SK-MEL-5 (cell line): ENCODE measurements around the gene PTPRF. TPM values are rescaled to one million over a fixed set of nuclear protein-coding genes. Genes with fewer than 3 reads are reported as not detected.
"Not testable (repeated sequence)": the region's sequence is repeated elsewhere in the genome, so short reads cannot be mapped to it uniquely, and the experiment has no call there.

ENCODE experiments used
- DNase-seq: peaks from one replicate; pipeline ENCODE4 v3.0.0-alpha.2; 2016; ENCODE audit warnings: low read depth, low spot score
- in situ Hi-C: cut with HindIII; loops from 2 replicates; pipeline ENCODE4 v1.10.0; 2016; ENCODE audit warnings: low sequenced_read_pairs, high pct_unique_total_duplicates, low pct_unique_long_range_greater_than_20kb
- total RNA-seq: library from RNA; depleted of rRNA; stranded (reverse); fragments of >200 nt; shearing (Covaris generic); gene quantifications from 2 replicates; pipeline ENCODE4 v1.2.3, GENCODE V29; 2014

The PTPRF gene
- total RNA-seq, 1 experiment from 2014 or later: 6.3 TPM

DNA sequence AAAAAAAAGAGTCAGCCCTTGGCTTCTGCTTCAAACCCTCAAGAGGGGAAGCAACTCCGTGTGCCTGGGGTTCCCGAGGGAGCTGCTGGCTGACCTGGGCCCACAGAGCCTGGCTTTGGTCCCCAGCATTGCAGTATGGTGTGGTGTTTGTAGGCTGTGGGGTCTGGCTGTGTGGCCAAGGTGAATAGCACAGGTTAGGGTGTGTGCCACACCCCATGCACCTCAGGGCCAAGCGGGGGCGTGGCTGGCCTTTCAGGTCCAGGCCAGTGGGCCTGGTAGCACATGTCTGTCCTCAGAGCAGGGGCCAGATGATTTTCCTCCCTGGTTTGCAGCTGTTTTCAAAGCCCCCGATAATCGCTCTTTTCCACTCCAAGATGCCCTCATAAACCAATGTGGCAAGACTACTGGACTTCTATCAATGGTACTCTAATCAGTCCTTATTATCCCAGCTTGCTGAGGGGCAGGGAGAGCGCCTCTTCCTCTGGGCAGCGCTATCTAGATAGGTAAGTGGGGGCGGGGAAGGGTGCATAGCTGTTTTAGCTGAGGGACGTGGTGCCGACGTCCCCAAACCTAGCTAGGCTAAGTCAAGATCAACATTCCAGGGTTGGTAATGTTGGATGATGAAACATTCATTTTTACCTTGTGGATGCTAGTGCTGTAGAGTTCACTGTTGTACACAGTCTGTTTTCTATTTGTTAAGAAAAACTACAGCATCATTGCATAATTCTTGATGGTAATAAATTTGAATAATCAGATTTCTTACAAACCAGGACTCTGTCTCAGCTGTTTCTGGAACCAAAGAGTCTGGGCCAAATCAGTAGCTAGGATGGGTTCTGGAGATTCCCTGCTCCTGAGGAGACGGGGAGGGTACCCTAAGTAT, 92.5 kb downstream of the PTPRF start:
- in situ Hi-C loops: no loop called here
- DNase-seq: no peak

DNA sequence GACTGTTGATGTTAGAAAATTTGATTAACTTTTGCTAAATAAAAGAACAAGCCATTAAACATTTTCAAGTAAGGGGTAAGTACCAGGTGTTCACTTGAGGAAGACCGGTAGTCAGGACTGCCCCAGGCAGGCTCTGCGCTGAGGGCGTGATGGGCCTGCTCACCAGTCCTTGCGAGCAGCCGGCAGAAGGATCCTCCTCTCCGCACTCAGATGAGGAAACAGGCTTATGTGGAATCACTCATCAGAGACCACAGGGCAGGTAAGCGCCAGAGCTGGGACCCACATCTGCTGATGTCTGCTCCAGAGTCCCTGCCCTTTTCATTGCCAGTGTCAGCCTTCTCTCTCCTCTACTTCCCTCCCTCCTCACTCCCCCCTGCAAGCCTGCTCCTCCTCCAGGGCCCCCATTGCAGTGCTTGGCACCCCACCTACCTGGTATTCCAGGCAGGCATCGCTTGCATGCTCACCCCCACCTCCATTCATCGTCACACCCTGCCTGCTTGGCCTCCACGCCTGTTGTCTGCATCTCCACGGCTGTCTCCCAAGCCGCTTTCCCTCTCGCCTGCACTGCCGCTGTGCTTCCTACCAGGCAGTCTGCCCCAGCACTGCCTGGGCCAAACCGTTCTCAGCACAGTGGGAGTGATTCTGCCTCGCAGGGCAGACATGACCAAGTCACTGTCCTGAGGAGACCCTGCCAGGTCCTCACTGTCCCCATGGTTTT, 94.5 kb downstream of the PTPRF start:
- in situ Hi-C loops: no loop called here
- DNase-seq: no peak

DNA sequence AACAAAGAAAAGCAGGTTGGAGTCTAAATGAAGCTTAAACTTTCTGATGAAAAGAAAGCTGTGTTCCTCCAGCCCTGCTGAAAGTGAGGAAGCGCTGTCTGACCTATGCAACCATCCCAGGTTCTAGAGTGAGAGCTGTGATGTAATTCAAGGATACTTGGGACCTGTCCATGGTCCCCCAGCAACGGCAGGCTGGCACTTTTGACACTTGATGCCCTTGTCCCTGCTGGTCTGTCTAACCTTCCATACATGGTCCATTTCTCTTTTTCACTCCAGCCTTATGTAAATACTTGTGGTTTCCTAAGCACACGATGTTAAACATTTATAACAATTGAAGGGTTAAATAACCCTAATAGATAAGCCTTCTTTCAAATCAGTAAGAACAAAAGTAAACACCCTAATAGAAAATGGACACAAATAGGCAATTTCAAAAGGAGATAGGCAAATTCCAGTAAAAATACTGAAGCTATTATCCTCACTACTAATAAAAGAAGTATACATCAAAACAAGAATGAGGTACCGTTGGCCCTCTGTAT, 101.5 kb downstream of the PTPRF start:
- in situ Hi-C loops: no loop called here
- DNase-seq: no peak

DNA sequence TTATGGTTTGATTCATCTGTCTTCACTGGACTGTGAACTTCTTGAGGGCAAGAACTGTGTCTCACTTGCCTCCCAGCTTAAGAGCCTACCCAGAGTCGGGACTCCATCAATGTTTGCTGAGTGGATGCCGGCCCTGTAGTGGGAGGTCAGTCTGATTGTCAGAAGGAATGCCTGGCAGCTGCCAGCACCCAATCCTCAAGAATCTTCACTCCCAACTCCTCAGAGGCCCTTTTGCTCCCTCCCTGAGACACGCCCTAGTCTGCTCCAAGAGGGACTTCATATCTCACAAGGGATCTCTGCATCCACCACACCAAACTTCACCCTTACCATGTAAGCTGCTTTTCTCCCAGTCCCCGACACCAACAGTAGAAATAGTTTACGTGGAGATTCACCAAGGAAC, 104.0 kb downstream of the PTPRF start:
- no peak for DNase-seq
- in situ Hi-C loops: no loop called here

DNA sequence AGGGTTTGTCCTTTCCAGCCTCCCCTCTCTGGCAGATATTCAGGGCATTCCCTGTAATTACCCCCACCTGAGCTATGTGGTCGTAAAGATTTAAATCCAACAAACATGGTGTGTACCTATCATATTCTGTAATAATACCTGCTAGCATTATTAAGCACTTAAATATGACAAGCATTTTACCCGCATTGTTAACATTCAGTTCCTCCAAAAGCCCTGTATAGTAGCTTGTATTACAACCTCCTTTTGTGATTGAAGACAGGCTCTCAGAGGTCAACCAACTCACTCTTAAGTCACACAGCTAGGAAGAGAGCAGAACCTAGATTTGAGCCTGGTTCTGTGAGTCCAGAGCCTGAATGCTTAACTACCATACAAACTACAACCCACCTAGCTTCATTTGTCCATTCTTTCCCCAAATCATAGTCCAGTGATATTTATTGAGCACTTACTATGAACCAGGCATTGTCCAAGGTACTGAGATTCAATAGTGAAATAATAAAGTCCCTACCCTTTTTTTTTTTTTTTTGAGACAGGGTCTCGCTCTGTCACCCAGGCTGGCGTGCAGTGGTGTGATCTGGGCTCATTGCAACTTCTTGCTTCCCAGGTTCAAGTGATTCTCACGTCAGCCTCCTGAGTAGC, 105.4 kb downstream of the PTPRF start:
- in situ Hi-C loops: no loop called here
- no peak for DNase-seq

DNA sequence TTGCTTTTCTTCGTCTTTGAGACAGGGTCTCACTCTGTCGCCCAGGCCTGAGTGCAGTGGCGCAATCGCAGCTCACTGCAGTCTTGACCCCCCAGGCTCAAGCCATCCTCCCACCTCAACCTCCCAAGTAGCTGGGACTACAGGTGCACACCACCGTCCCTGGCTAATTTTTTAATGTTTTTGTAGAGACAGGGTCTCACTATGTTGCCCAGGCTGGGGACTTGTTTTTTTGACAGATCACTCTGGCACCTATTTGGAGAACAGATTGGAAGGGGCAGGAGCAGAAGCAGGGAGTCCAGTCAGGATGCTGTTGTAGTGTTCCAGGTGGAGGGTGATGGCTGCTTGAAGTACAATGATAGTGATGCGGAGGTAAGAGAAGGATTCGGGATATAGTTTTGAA, 106.6 kb downstream of the PTPRF start:
- in situ Hi-C loops: no loop called here
- no peak for DNase-seq

DNA sequence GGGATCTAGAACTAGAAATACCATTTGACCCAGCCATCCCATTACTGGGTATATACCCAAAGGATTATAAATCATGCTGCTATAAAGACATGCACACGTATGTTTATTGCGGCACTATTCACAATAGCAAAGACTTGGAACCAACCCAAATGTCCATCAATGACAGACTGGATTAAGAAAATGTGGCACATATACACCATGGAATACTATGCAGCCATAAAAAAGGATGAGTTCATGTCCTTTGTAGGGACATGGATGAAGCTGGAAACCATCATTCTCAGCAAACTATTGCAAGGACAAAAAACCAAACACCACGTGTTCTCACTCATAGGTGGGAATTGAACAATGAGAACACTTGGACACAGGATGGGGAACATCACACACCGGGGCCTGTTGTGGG, 107.7 kb downstream of the PTPRF start:
- in situ Hi-C loops, DNase-seq: not testable (repeated sequence)

DNA sequence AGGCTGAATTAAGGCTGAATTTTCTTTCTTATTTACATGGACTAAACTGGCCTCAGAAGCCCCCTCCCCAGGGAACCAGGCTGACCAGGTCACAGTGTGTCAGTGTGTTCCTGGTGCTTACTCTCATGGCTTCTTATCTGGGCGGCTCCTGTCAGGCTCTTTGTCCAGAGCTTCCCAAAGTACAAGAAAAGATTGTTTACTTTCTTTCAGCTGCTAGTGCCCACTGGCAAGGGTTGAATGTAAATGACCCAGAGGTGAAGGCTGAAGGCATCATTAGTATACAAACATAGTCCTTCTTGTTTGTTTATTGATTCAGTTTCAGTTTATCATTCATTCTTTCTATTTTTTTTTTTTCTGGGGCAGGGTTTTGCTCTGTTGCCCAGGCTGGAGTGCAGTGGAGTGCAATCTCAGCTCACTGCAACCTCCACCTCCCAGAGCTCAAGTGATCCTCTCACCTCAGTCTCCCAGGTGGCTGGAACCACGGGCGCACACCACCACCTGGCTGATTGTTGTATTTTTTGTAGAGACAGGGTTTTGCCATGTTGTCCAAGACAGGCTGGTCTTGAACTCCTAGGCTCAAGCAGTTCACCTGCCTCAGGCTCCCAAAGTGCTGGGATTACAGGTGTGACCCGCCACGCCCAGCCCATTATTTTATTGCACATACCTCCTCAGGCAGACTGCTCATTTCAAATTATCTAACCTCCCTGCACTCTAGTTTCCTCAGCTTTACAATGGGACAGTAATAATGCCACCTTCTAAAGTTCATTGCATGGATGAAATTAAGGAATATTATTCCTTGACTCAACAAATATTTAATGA, 109.5 kb downstream of the PTPRF start:
- in situ Hi-C loops: no loop called here
- DNase-seq: no peak

DNA sequence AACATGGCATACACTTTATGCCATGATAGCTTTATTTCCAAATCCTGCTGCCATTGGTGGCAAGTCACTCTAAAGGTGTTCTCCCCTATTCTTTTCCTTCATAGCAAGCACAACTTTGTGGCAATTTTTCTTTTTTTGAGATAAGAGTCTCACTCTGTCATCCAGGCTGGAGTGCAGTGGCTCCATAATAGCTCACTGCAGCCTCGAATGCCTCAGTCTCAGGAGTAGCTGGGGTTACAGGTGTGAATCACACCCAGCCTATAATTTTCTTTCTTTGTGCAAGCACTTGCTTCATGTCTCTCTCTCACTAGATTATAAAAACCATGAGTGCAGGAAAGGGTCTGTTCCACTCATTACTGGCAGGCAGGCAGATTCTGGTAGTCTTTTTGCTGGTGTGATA, 113.9 kb downstream of the PTPRF start:
- in situ Hi-C loops: no loop called here
- DNase-seq: no peak

DNA sequence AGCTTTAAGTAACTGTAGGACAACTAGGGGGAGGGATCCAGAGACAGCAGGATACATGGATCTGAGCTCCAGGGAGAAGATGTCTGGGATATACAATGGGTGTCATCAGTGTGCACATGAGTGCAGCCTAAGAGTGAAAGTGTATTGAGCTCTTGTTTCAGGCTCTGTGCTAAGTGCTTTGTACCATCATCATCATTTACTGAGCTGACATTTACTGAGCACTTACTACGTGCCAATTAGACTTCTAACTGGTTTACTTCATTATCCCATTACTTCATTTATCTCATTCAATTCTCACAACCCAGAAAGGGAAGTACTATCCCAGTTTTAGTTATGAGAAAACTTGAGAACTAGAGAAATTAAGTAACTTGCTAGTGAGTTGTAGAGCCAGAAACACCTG, 114.8 kb downstream of the PTPRF start:
- in situ Hi-C loops: no loop called here
- DNase-seq: no peak

DNA sequence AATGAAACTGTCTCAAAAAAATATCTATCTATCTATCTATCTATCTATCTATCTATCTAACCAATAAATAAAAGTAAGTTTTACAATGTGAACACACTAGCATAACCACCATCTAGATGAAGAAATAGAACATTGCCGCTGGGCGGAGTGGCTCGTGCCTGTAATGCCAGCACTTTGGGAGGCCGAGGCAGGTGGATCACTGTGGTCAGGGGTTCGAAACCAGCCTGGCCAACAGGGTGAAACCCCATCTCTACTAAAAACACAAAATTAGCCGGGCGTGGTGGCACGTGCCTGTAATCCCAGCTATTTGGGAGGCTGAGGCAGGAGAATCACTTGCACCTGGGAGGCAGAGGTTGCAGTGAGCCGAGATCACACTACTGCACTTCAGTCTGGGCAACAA, 116.6 kb downstream of the PTPRF start:
- in situ Hi-C loops, DNase-seq: not testable (repeated sequence)

DNA sequence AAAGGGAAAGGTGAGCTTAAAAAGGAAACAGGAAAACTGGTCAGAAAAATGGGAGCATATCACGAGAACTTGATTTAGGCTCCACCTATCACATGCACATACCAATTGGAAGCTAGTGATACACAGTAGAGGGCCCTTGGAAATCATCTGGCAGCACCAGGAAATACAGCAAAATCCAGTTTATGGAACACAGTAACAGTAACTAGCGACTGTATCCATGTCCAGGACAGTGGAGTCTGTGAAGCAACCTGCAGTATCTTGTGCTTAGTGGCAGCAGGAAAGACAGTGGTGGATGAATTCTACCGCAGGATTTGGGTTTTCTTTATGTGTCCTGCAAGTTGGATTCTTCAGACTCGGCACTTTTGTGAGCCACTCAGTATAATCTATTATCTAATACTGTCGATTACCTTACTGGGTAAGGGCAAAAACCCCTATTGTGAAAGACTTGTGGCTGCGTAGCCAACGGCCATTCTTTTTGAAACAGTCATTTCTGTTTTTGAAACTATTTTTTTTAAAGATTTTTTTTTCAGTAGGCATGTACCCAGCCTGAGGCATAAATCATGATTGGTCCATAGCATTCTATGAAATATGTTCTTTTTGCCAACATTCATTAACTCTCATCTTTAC, 117.7 kb downstream of the PTPRF start:
- in situ Hi-C loops: no loop called here
- DNase-seq: peak; percentile 22

DNA sequence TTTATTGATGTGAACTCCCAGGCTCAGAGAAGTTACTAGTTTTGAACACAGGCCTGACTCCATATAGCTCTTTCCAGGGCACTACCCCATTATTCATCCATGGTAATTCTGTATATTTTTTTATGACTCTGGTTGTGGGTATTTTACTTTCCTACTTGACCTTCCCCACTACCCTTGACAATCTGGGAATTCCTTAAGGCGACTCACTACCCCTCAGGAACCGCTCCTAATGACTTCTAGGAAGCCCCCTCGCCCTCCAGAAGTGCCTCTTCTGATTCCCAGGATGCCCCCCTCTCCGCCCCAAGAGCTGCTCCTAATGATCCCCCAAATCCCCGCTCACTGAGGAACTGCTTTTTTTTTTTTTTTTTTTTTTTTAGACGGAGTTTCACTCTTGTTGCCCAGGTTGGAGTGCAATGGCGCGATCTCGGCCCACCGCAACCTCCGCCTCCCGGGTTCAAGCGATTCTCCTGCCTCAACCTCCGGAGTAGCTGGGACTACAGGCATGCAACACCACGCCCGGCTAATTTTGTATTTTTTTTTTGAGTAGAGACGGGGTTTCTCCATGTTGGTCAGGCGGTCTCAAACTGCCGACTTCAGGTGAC, 118.3 kb downstream of the PTPRF start:
- no peak for DNase-seq
- in situ Hi-C loops: no loop called here

DNA sequence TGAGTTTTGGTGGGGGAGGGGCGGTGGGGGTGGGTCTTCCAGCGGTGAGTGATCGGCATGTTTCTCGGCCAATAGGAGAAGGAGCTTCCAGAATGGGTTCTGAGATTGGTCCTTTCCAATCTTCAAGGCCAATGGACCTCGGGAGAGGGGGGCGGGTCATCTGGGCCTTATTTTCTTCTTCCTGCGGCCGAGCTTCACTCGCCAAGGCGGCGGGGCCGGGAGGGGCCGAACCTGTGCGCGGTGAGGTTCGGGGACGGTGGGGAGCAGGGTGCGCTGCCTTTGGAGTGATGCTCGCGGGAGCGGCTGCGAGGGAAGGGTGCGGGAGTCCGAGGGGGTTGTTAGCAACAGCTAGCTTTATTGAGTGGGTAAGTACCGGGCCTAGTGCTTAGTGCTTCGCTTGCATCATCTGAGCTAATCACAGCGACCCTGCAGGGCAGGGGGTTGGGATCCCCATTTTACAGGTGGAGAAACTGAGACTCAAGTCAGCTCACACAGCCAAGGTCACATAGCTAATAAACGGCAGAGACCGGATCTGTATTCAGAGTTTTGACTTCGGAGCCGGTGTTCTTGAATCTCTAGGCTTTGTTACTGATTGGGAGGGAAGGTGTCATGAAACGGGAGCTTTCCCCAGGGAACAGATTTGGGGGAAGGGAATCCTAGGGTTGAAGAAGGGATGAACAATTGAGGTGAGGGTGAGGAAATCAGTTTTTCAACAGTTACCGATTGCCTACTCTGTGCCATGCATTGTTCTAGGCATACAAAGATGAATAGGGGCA, 119.8 kb downstream of the PTPRF start:
- in situ Hi-C loops: no loop called here
- peak; percentile 96 for DNase-seq

DNA sequence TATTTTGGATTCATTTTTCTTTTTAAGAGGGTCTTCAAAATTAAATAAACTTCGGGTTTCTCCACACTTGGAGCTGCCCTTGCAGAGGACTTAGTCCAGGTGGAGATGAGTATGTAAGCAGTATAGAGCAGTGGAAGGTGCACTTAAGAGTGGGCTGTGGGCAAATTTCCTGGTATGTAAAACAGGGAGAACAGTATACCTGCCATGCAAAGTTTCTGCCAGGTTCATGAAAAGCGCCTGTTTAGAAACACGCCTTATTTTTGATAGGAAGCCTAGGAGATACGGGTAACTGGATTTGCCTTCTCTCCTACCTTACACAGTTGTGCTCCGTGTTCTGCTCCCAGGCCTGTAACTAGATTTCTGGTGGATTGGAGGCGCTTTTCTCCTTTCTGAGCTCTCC, 120.5 kb downstream of the PTPRF start:
- in situ Hi-C loops: no loop called here

DNA sequence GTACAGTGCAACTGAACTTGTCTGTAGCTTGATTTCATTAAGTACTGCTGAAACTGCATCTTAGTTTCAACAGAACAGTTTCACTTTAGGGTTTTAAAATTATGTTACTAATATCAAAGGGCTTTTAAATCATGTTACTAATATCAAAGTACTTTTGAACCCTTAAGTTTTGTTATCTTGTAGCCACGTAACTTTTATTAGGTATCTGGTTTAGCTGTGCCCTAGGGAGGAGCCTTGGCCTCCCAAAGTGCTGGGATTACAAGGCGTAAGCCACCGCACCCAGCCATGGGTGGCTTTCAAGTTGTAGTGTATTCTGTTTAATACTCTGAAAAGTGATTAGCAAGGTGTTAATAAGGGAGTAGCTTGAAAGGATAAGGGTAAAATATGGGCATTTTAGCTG, 121.2 kb downstream of the PTPRF start:
- DNase-seq: no peak
- in situ Hi-C loops: no loop called here

More for the DNA sequence above, 120.5 kb downstream of the PTPRF start:
- DNase-seq: no peak
